Spleen (tissue), 7 donors: ENCODE measurements around the gene APOA1.

Source experiments
- CTCF ChIP-seq, 11 experiments: fragments of 200-600 bp in 7 of 11; fragments of 450-650 bp in 4 of 11; sonication (generic) in 4 of 11; IDR thresholded peaks in 8 of 11; conservative IDR thresholded peaks in 3 of 11; 1 replicate in 7 of 11; 2 replicates in 4 of 11; pipeline versions ENCODE4 v1.4.0 to v1.8.0; 2016 to 2021; ENCODE audit warnings: antibody characterized with exemption in 11 of 11, inconsistent platforms in 4 of 11, mild to moderate bottlenecking in 1 of 11
- POLR2A ChIP-seq, 3 donors: fragments of 450-650 bp; IDR thresholded peaks; one replicate each; pipeline ENCODE4 v1.5.1; 2017; ENCODE audit warnings: antibody characterized with exemption in 3 of 3, mild to moderate bottlenecking in 1 of 3
- POLR2AphosphoS5 ChIP-seq, 3 donors: sonication (generic); formaldehyde crosslinking; IDR thresholded peaks; one replicate each; pipeline ENCODE4 v1.5.1; 2017; ENCODE audit warnings: antibody characterized with exemption in 3 of 3
- donor health status: DM: no; HTN: no; CAD: no; lungs with moderate emphysema.
- donor health status: DM: no; HTN: no; CAD: no.
- donor health status: DM: no; HTN: no; CAD: no.

GRCh38 chr11:116811194-116811593 lies 26.2 kb downstream of the APOA1 start:
- TF ChIP-seq POLR2AphosphoS5 (IDR thresholded peaks at IDR 0.05), result no peak
- no peak for TF ChIP-seq POLR2A (IDR thresholded peaks at IDR 0.05)
- no peak for TF ChIP-seq CTCF (IDR thresholded peaks at IDR 0.05 in 8 of 11, conservative IDR thresholded peaks at IDR 0.05 in 3 of 11)
